Neuronal stem cell (in vitro differentiated cells): ENCODE data around the gene DNM3.
"Not testable (repeated sequence)": the region's sequence is repeated elsewhere in the genome, so short reads cannot be mapped to it uniquely, and the experiment has no call there.

Experiments used
- DNase-seq: peaks from one replicate; pipeline ENCODE4 v3.0.0-alpha.2; 2013; ENCODE audit warnings: low spot score
- H2AFZ ChIP-seq: one replicate; pipeline ENCODE4 v1.6.1; 2013; ENCODE audit warnings: mild to moderate bottlenecking, low read length, inconsistent platforms
- H2AK5ac ChIP-seq: 2 replicates; pipeline ENCODE4 v1.6.1; 2013; ENCODE audit warnings: low read depth, mild to moderate bottlenecking, inconsistent platforms, low read length, moderate library complexity, mixed read lengths
- H2BK120ac ChIP-seq: 2 replicates; pipeline ENCODE4 v1.6.1; 2013; ENCODE audit warnings: low read depth, mild to moderate bottlenecking, inconsistent platforms, low read length, moderate library complexity, mixed read lengths
- H2BK12ac ChIP-seq: one replicate; pipeline ENCODE4 v1.6.1; 2013; ENCODE audit warnings: low read length, inconsistent platforms
- H2BK15ac ChIP-seq: 2 replicates; pipeline ENCODE4 v1.6.1; 2013; ENCODE audit warnings: mild to moderate bottlenecking, low read length, inconsistent platforms, mixed read lengths
- H2BK5ac ChIP-seq: one replicate; pipeline ENCODE4 v1.6.1; 2013; ENCODE audit warnings: inconsistent platforms, mild to moderate bottlenecking, low read length, moderate library complexity
- H3K14ac ChIP-seq: one replicate; pipeline ENCODE4 v1.6.1; 2013; ENCODE audit warnings: low read length, inconsistent platforms
- H3K18ac ChIP-seq: 2 replicates; pipeline ENCODE4 v1.6.1; 2013; ENCODE audit warnings: low read length, inconsistent platforms
- H3K23ac ChIP-seq: 2 replicates; pipeline ENCODE4 v1.6.1; 2013; ENCODE audit warnings: low read depth, mild to moderate bottlenecking, mixed read lengths, low read length, inconsistent platforms; ENCODE audit not compliant: poor library complexity
- H3K27ac ChIP-seq: replicated peaks from 3 replicates; pipeline ENCODE4 v1.5.1; 2013; ENCODE audit warnings: low read length, inconsistent platforms
- H3K27me3 ChIP-seq, 3 experiments: 2 replicates each; pipeline ENCODE4 v1.6.1; 2013; ENCODE audit warnings: low read length in 3 of 3, mild to moderate bottlenecking in 2 of 3, inconsistent platforms in 1 of 3, low read depth in 1 of 3, mixed read lengths in 1 of 3, moderate library complexity in 1 of 3; ENCODE audit not compliant: control insufficient read depth in 3 of 3, insufficient read depth in 3 of 3
- H3K36me3 ChIP-seq, 2 donors: replicated peaks in 1 of 2; 2 replicates each; pipeline ENCODE4 v1.6.1; 2013; ENCODE audit warnings: low read length in 2 of 2; ENCODE audit not compliant: control insufficient read depth in 2 of 2, insufficient read depth in 2 of 2
- H3K4ac ChIP-seq: 2 replicates; pipeline ENCODE4 v1.6.1; 2013; ENCODE audit warnings: inconsistent platforms, mild to moderate bottlenecking, low read length, moderate library complexity
- H3K4me1 ChIP-seq, 2 donors: 1 replicate in 1 of 2; 2 replicates in 1 of 2; pipeline ENCODE4 v1.6.1; 2013; ENCODE audit warnings: low read length in 2 of 2, low read depth in 1 of 2; ENCODE audit not compliant: control insufficient read depth in 2 of 2, insufficient read depth in 1 of 2
- H3K4me2 ChIP-seq: one replicate; pipeline ENCODE4 v1.6.1; 2013; ENCODE audit warnings: mild to moderate bottlenecking, low read length, inconsistent platforms; ENCODE audit not compliant: insufficient read depth, poor library complexity, severe bottlenecking
- H3K4me3 ChIP-seq, 2 donors: 2 replicates each; pipeline ENCODE4 v1.5.1; 2013; ENCODE audit warnings: low read length in 2 of 2, mild to moderate bottlenecking in 2 of 2, inconsistent platforms in 1 of 2, moderate library complexity in 1 of 2
- H3K79me1 ChIP-seq: one replicate; pipeline ENCODE4 v1.6.1; 2013; ENCODE audit warnings: low read depth, mild to moderate bottlenecking, inconsistent platforms, low read length, moderate library complexity
- H3K9ac ChIP-seq: one replicate; pipeline ENCODE4 v1.6.1; 2013; ENCODE audit warnings: mild to moderate bottlenecking, low read depth, low read length, inconsistent platforms; ENCODE audit not compliant: poor library complexity
- H3K9me3 ChIP-seq, 2 donors: replicated peaks in 1 of 2; 2 replicates each; pipeline versions ENCODE3 to v1.6.1; 2013; ENCODE audit warnings: low read length in 2 of 2, mild to moderate bottlenecking in 2 of 2, inconsistent platforms in 1 of 2, low read depth in 1 of 2, mixed read lengths in 1 of 2, moderate library complexity in 1 of 2; ENCODE audit not compliant: control insufficient read depth in 2 of 2, insufficient read depth in 1 of 2
- H4K8ac ChIP-seq: one replicate; pipeline ENCODE4 v1.6.1; 2013; ENCODE audit warnings: low read depth, mild to moderate bottlenecking, inconsistent platforms, low read length, moderate library complexity
- H4K91ac ChIP-seq: one replicate; pipeline ENCODE4 v1.6.1; 2013; ENCODE audit warnings: low read length, low read depth, mild to moderate bottlenecking, inconsistent platforms; ENCODE audit not compliant: poor library complexity
- WGBS, 2 donors: extraction: QIAGEN DNeasy Blood & Tissue Kit; methylation state at CpG; one replicate each; pipeline ENCODE4 v1.1.7; 2013; ENCODE audit warnings: missing lambda C conversion rate in 2 of 2, mixed read lengths in 1 of 2; ENCODE audit not compliant: insufficient read length in 2 of 2, insufficient replicate concordance in 1 of 2; ENCODE audit errors: extremely low coverage in 2 of 2; 5-methylcytosine and 5-hydroxymethylcytosine counted together

Gene DNM3

GRCh38 chr1:172437183-172437582, 595.9 kb downstream of the DNM3 start:
- not testable (repeated sequence) for H2BK120ac ChIP-seq, H3K9ac ChIP-seq
- no CpG with 5 or more reads among the region's 3 CpGs for WGBS, 2 donors

DNA sequence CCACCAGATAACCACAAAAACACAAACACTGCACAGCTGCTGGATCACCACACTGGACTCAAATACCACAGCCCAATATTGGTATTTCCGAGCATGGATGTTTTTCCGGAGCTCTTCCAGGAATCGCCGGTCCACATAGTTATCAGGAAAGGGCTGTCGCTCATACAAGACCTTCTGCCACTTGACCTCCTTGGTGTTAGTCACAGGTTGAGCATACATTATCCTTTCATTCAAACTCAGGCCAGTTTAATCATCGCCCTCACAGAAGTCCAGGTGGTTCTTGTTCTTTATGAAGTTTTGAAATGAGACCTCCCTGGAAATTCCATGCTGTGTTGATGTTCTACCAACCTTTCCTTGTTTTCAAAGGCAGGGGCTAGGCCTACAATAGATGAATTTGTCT, 601.1 kb downstream of the DNM3 start:
- Histone ChIP-seq H4K8ac (no peak overlapping the region), H2BK120ac (no peak overlapping the region), H4K91ac (no peak overlapping the region), H3K23ac (no peak overlapping the region), H3K79me1 (no peaks in the 10 kb centered on the region), H3K4me3 (peak overlapping the region in 1 of 2 donors; percentile 73), H3K27ac (no peak overlapping the region), H3K14ac (no peak overlapping the region), H3K4me1 (peaks cover 0 to 4% of the 10 kb centered on the region in 2 donors), H3K9me3 (no peaks in the 10 kb centered on the region), H3K18ac (no peak overlapping the region), H3K4me2 (no peak overlapping the region), H3K27me3 (peaks cover 0 to 4% (median 0%) of the 10 kb centered on the region in 3 experiments), H3K4ac (no peak overlapping the region), H2AFZ (no peak overlapping the region), H2BK15ac (no peak overlapping the region), H2BK12ac (no peak overlapping the region), H2AK5ac (no peak overlapping the region), H3K36me3 (peaks cover 5 to 19% of the 10 kb centered on the region in 2 donors), H2BK5ac (no peak overlapping the region), H3K9ac (no peak overlapping the region)
- WGBS, 2 donors, result no CpG with 5 or more reads among the region's 6 CpGs
- no peak for DNase-seq

More at GRCh38 chr1:172437183-172437582, 595.9 kb downstream of the DNM3 start:
- H3K18ac ChIP-seq, H3K23ac ChIP-seq, H3K27me3 ChIP-seq, H3K4me1 ChIP-seq, H3K14ac ChIP-seq, H4K8ac ChIP-seq, H3K27ac ChIP-seq, H2BK12ac ChIP-seq, H3K4ac ChIP-seq, H2BK15ac ChIP-seq, H2AFZ ChIP-seq, H2BK5ac ChIP-seq, H4K91ac ChIP-seq, H3K9me3 ChIP-seq, H3K79me1 ChIP-seq, H3K4me3 ChIP-seq, H3K4me2 ChIP-seq, DNase-seq, H2AK5ac ChIP-seq: not testable (repeated sequence)
- H3K36me3 ChIP-seq, result peaks cover 5 to 13% of the 10 kb centered on the region in 2 donors

DNA sequence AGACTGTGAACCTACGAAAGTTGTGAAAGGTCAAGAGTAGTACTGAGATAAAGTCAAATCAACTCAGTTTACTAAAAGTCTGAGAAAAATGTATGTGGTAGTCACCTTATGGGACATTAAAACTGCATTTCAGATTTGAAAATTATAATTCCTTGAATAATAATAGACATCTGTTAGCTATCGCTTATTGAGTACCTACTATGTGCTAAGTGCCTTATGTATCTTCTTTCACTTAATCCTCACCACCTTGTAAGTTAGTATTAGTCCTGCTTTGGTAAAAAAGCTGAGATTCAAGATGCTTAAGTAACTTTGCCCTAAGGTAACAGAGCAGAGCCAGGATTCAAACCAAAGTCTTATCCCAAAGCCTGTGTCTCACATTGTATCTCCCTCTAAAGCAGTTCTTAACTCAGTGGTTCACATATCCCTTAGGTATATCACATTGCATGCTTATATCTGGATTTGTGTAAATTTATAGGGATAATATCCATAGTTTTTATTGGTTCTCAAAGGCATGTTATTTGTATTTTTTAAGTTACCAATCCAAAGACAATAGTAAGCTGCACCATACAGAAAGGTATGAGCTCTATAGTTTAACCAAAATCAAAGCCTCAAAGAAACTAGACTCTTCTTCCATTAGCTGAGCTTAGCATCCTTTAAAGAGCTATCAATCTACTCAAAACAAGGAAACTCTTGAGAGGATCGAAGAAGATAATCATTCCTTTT, 601.7 kb downstream of the DNM3 start:
- peak overlapping the region; percentile 73 to 95 for H3K4me3 ChIP-seq
- no peak overlapping the region for H3K27ac ChIP-seq
- WGBS, 2 donors, result no CpG with 5 or more reads among the region's 3 CpGs

DNA sequence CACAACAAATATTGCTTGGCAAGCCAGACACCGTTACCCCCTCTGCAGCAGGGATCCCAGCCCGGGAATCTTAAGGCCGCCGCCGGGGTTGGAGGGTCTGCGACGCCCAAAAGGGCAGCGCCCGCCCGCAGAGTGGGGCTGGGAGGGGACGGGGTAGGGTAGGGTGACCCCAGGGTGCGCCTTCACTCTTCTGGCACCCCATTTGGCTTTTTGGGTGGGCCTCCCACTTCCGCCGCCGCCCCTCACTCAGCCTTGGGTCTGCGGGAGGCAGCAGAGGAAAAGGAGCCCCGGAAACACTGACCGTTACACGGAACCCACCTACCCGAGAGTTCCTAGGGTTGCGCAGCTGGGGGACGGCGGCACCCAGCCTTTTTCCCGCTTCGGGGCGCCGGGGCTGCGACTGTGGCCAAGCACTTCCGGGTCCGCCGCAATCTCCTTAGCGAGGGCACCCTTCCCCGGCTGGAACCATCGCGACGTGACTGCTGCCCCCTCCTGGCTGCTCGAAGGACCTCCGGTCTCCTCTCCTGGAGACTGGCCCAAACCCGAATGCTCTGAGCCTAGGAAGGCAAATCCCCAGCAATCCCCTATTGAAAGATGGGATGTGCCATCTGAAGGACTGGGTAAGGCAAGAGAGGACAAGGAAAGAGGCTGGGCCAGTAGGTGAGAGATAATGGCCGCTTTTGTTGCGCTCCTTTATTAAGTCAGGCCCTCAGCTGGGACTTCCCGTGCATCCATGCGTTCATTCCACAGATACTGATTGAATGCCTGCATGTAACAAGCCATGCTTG, 602.6 kb downstream of the DNM3 start, which contains the start of gene PIGC:
TSS of gene PIGC (minus strand) at position 404 of the 788 bp plus-strand sequence. CDS start 1,447 bp downstream, outside the sequence.
- H4K8ac ChIP-seq, result no peak within 1 kb of the TSS
- peaks cover 0 to 4% (median 0%) of the 10 kb centered on the region in 3 experiments for H3K27me3 ChIP-seq
- H3K4me2 ChIP-seq, result peak within 1 kb of the TSS; percentile 67
- no peak within 1 kb of the TSS for H4K91ac ChIP-seq
- no peak within 1 kb of the TSS for H2AK5ac ChIP-seq
- no peak within 1 kb of the TSS for H2BK15ac ChIP-seq
- H2BK120ac ChIP-seq, result no peak within 1 kb of the TSS
- peak within 1 kb of the TSS; percentile 94 for H3K18ac ChIP-seq
- peak within 1 kb of the TSS; percentile 91 for H2AFZ ChIP-seq
- H3K27ac ChIP-seq, result no peak within 1 kb of the TSS
- H3K14ac ChIP-seq, result peak within 1 kb of the TSS; percentile 23
- H3K23ac ChIP-seq, result peak within 1 kb of the TSS; percentile 49
- H2BK5ac ChIP-seq, result no peak within 1 kb of the TSS
- peaks cover 0 to 4% of the 10 kb centered on the region in 2 donors for H3K4me1 ChIP-seq
- peaks cover 5 to 19% of the 10 kb centered on the region in 2 donors for H3K36me3 ChIP-seq
- H3K4me3 ChIP-seq, result peak within 1 kb of the TSS; percentile 73 to 95
- H3K9ac ChIP-seq, result peak within 1 kb of the TSS; percentile 90
- DNase-seq, result peak; percentile 72
- H2BK12ac ChIP-seq, result no peak within 1 kb of the TSS
- H3K4ac ChIP-seq, result no peak within 1 kb of the TSS
- H3K79me1 ChIP-seq, result no peaks in the 10 kb centered on the region
- no peaks in the 10 kb centered on the region for H3K9me3 ChIP-seq
- no CpG with 5 or more reads among the region's 43 CpGs for WGBS, 2 donors

More for the DNA sequence above, 601.7 kb downstream of the DNM3 start:
- no peak overlapping the region for H3K18ac ChIP-seq
- H3K9ac ChIP-seq, result no peak overlapping the region
- H3K79me1 ChIP-seq, result no peaks in the 10 kb centered on the region
- no peak overlapping the region for H3K14ac ChIP-seq
- peak overlapping the region; percentile 91 for H2AFZ ChIP-seq
- no peak overlapping the region for H4K91ac ChIP-seq
- no peak overlapping the region for H2BK120ac ChIP-seq
- no peaks in the 10 kb centered on the region for H3K9me3 ChIP-seq
- no peak overlapping the region for H3K4ac ChIP-seq
- no peak overlapping the region for H2BK5ac ChIP-seq
- H3K27me3 ChIP-seq, result peaks cover 0 to 4% (median 0%) of the 10 kb centered on the region in 3 experiments
- no peak overlapping the region for H2BK15ac ChIP-seq
- H3K4me2 ChIP-seq, result peak overlapping the region; percentile 67
- no peak overlapping the region for H3K23ac ChIP-seq
- H2AK5ac ChIP-seq, result no peak overlapping the region
- DNase-seq, result no peak
- H2BK12ac ChIP-seq, result no peak overlapping the region
- H4K8ac ChIP-seq, result no peak overlapping the region
- H3K36me3 ChIP-seq, result peaks cover 5 to 19% of the 10 kb centered on the region in 2 donors
- peaks cover 0 to 4% of the 10 kb centered on the region in 2 donors for H3K4me1 ChIP-seq
